ENCODE measurements around the gene DONSON.

DNA sequence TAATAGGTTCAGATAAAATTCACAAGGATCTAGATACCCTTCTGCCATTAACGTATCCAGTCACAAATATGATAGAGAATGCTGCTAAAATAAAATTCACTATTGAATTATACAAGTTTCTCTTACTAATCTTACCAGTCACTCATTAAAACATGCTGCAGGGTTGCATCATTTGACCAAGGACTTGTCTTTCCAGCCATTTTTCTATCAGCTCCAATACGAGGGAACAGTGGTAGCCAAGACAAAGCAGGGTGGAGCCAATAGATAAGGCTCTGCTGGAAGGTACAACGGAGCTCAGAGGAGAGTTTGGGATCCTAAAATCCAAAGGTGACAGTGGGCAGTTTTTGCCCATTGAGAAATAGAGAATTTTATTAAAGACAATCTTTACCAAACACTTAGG is 4.0 kb downstream of the DONSON start:
- TF ChIP-seq GATA2 (IDR thresholded peaks at IDR 0.05; ENCODE audit: low read depth, low read length) (no peak), GATA3 (IDR thresholded peaks at IDR 0.05; ENCODE audit: low read depth, low read length) (no peak)
